Erythroblast (primary cell): Measurements from ENCODE around the gene PHF20.

Experiments used
- GATA1 ChIP-seq: IDR thresholded peaks from 2 replicates; pipeline ENCODE4 v1.6.1; 2011; ENCODE audit warnings: low read depth, mild to moderate bottlenecking, control low read depth, low read length, moderate library complexity
- POLR2A ChIP-seq: IDR thresholded peaks from 2 replicates; pipeline ENCODE4 v1.6.1; 2011; ENCODE audit warnings: mild to moderate bottlenecking, low read length

GRCh38 chr20:35988910-35989463, 217.2 kb downstream of the PHF20 start:
- TF ChIP-seq POLR2A (no peak), GATA1 (no peak)
